ENCODE results near the gene IRF9. TPM values are rescaled to one million over a fixed set of nuclear protein-coding genes. Genes with fewer than 3 reads are reported as not detected.

IRF9 gene
- total and polyA plus RNA-seq, 4 donors: 75.3 to 124 (median 95.6) TPM

GRCh38 chr14:24177891-24178290 lies 16.8 kb downstream of the IRF9 start:
- H3K4me1 ChIP-seq (ENCODE audit: control insufficient read depth in 5 of 5, insufficient read depth in 5 of 5, low read length in 5 of 5): peaks cover 0 to 2% (median 0%) of the 10 kb centered on the region in 5 donors
- H3K4me3 ChIP-seq: no peak overlapping the region
- no peaks in the 10 kb centered on the region for H3K9me3 ChIP-seq (ENCODE audit: control insufficient read depth in 4 of 4, insufficient read depth in 3 of 4, low read length in 3 of 4)
- no peak overlapping the region for H3K27ac ChIP-seq (ENCODE audit: low read depth in 1 of 2, low read length in 1 of 2)
- WGBS, 2 donors: 94 to 98% methylated on average over 14 of the region's 14 CpGs
- H3K9ac ChIP-seq (ENCODE audit: insufficient read depth in 1 of 2, low read length in 2 of 2): no peak overlapping the region
- H3K36me3 ChIP-seq (ENCODE audit: control insufficient read depth in 4 of 4, insufficient read depth in 4 of 4, low read length in 4 of 4): peaks cover 2 to 71% (median 7%) of the 10 kb centered on the region in 4 donors
- TF ChIP-seq CTCF (IDR thresholded peaks at IDR 0.05; ENCODE audit: control extremely low read depth, extremely low read depth): no peak
- DNase-seq: no peak
- H3K27me3 ChIP-seq (ENCODE audit: control insufficient read depth in 3 of 3, insufficient read depth in 3 of 3, low read length in 2 of 3): no peaks in the 10 kb centered on the region
- no peak for ATAC-seq (ENCODE audit: insufficient read depth, low FRiP score)

- Histone ChIP-seq H3K9me3 (ENCODE audit: control insufficient read depth in 4 of 4, insufficient read depth in 3 of 4, low read length in 3 of 4) (no peaks in the 10 kb centered on the region), H3K9ac (ENCODE audit: insufficient read depth in 1 of 2, low read length in 2 of 2) (no peak overlapping the region), H3K36me3 (ENCODE audit: control insufficient read depth in 4 of 4, insufficient read depth in 4 of 4, low read length in 4 of 4) (peaks cover 5 to 71% (median 9%) of the 10 kb centered on the region in 4 donors), H3K27me3 (ENCODE audit: control insufficient read depth in 3 of 3, insufficient read depth in 3 of 3, low read length in 2 of 3) (no peaks in the 10 kb centered on the region), H3K27ac (ENCODE audit: low read depth in 1 of 2, low read length in 1 of 2) (no peak overlapping the region), H3K4me3 (no peak overlapping the region), H3K4me1 (ENCODE audit: control insufficient read depth in 5 of 5, insufficient read depth in 5 of 5, low read length in 5 of 5) (no peaks in the 10 kb centered on the region)
- DNase-seq: no peak
- ATAC-seq (ENCODE audit: insufficient read depth, low FRiP score): no peak
- TF ChIP-seq CTCF (IDR thresholded peaks at IDR 0.05; ENCODE audit: control extremely low read depth, extremely low read depth): no peak
- 93% methylated on average over 12 of the region's 12 CpGs for WGBS, 2 donors
These were observed 17.5 kb downstream of the IRF9 start for GRCh38 chr14:24178399-24179178.

- Histone ChIP-seq H3K4me1 (ENCODE audit: control insufficient read depth in 5 of 5, insufficient read depth in 5 of 5, low read length in 5 of 5) (no peaks in the 10 kb centered on the region), H3K36me3 (ENCODE audit: control insufficient read depth in 4 of 4, insufficient read depth in 4 of 4, low read length in 4 of 4) (peaks cover 5 to 77% (median 13%) of the 10 kb centered on the region in 4 donors), H3K27ac (ENCODE audit: low read depth in 1 of 2, low read length in 1 of 2) (no peak overlapping the region), H3K9ac (ENCODE audit: insufficient read depth in 1 of 2, low read length in 2 of 2) (no peak overlapping the region), H3K9me3 (ENCODE audit: control insufficient read depth in 4 of 4, insufficient read depth in 3 of 4, low read length in 3 of 4) (no peaks in the 10 kb centered on the region), H3K27me3 (ENCODE audit: control insufficient read depth in 3 of 3, insufficient read depth in 3 of 3, low read length in 2 of 3) (no peaks in the 10 kb centered on the region), H3K4me3 (no peak overlapping the region)
- DNase-seq (no peak), ATAC-seq (ENCODE audit: insufficient read depth, low FRiP score) (no peak)
- WGBS, 2 donors: 88 to 89% methylated on average over 14 of the region's 14 CpGs
- TF ChIP-seq CTCF (IDR thresholded peaks at IDR 0.05; ENCODE audit: control extremely low read depth, extremely low read depth): no peak
These were observed 18.4 kb downstream of the IRF9 start for GRCh38 chr14:24179294-24179960.

All from lung (tissue), 12 donors.